Measurements from ENCODE around the gene NXPH3.

DNA sequence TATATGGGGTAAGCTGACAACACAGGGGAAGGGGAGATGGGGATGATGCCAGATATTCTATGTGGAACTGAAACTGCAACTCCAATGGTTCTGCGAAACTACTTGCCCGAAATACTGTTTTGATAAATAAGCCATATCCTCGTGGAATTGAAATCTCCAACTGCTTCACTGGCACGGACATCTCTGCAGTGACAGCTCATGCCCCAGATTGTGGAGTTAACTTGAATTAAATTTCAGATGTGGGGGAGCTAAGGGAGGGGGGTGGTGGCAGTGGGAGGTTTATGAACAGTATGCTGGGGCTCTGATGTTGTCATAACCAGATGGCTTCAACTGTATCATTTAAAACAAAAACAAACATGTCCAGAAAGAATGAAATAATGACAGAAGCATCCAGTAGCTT is 21.8 kb downstream of the NXPH3 start:
- no peak for TF ChIP-seq CTCF (IDR thresholded peaks at IDR 0.05)
- TF ChIP-seq EZH2 (IDR thresholded peaks at IDR 0.05; ENCODE audit: borderline replicate concordance, insufficient read depth, low read depth, low read length, poor library complexity, severe bottlenecking) = no peak

All from B cell (primary cell).